NCI-H1930 (cell line): ENCODE results near the gene SH2D5.

Experiments
- DNase-seq, 2 experiments: peaks; one replicate each; lab custom pipeline; 2025; lab: John Stamatoyannopoulos, UW

Gene SH2D5

GRCh38 chr1:20732588-20733359 lies at the start of gene SH2D5:
Gene SH2D5, minus strand, starts transcription at chr1:20732703. Its CDS starts 4,659 bp downstream, at chr1:20728044.
- no peak for DNase-seq

GRCh38 chr1:20775700-20776099 lies 43.2 kb upstream of the SH2D5 start:
- no peak for DNase-seq

- DNase-seq, result no peak
Measured at GRCh38 chr1:20771780-20772179, 39.3 kb upstream of the SH2D5 start.

GRCh38 chr1:20770314-20771087 lies 38.0 kb upstream of the SH2D5 start:
- no peak for DNase-seq

- no peak for DNase-seq
Measured at GRCh38 chr1:20767271-20767670, 34.8 kb upstream of the SH2D5 start.

- DNase-seq, result no peak
Measured at GRCh38 chr1:20763417-20763816, 30.9 kb upstream of the SH2D5 start.

DNA sequence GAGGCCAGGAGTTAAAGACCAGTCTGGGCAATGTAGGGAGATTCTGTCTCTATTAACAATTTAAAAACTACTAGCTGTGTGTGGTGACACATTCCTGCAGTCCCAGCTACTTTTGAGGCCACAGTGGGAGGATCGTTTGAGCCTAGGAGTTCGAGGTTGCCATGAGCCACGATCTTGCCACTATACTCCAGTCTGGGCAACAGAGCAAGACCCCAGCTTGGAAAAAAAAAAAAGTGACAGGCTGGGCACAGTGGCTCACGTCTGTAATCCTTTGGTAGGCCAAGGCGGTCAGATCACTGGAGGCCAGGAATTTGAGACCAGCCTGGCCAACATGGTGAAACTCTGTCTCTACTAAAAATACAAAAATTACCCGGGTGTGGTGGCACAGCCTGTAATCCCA lies 27.8 kb upstream of the SH2D5 start:
- DNase-seq, result no peak

DNA sequence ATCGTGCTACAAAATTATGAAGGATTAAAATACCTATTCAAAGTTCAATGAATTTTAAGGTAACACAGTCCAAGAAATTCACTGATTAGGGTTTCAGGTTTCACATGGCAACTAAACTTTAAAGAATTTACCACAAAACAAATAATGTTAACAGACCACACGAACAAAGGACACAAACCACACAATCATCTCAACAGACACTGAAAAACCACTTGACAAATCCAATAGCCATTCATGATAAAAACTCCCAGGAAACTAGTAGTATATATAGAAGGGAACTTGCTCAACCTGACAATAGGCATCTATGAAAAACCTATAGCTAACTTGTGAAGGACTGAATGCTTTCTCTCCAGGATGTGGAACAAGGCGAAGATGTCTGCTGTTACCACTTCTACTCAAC lies 21.1 kb upstream of the SH2D5 start:
- DNase-seq, result no peak

GRCh38 chr1:20751462-20751990 lies 19.0 kb upstream of the SH2D5 start:
- DNase-seq, result no peak

DNA sequence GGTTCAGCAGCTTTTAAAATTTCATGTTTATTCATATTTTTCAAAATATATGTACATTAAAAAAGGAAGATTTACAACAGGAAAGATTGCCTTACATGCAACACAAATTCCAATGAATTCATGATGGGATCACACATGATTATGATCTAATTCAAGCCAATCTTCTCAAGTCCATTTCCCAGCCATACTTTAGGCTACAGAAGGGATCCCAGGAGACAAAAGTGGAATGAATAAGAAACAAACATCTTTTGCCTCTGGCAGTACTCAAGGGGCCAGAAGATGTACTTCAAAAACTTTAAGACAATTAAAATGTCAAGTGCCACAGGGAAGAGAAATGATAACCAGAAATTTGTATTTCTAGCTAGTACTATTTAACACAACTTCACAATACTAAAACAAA lies 10.2 kb upstream of the SH2D5 start:
- no peak for DNase-seq

- no peak for DNase-seq
Measured at GRCh38 chr1:20740781-20741180, 8.3 kb upstream of the SH2D5 start.

DNA sequence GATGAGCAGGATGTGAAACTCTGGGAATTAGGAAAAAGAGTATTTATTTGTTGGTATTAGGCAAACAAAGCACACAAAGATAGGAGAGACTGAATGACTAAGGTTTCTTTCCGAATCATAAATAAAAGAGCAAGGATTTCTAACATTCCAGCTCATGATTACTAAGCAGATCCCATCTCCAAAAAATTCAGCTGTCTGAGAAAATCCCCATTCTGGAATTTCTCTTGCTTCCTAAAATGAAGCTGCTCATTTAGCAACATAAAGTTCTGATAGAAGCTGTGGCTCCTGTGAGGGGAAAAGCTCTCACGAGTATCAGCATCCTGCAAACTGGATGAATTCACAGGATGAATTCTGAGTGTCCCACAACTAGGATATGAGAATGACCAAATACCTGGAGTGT lies 6.7 kb upstream of the SH2D5 start:
- DNase-seq, result no peak

- no peak for DNase-seq
Measured at GRCh38 chr1:20735581-20736111, 3.1 kb upstream of the SH2D5 start.

DNA sequence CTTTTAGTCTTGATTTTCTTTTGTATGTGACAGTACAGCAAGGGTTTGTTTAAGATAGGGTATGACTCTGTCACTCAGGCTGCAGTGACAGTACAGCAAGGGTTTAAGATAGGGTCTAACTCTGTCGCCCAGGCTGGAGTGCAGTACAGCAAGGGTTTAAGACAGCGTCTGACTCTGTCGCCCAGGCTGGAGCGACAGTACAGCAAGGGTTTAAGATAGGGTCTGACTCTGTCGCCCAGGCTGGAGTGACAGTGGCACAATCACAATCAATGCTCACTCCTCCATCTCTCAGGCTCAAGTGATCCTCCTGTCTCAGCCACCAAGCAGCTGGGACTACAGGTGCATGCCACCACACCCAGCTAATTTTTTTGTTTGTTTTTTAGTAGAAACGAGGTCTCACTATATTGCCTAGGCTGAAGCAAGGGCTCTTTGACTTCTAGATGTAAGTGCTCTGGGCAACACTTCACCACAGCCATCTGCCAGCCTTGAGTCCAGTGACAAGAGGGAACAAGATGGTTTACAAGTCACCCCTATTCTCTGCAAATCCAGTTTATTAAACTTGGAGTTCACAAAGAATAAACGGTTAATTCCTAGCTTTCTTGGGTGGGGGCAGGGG lies 965 bp upstream of the SH2D5 start:
- DNase-seq, result no peak

DNA sequence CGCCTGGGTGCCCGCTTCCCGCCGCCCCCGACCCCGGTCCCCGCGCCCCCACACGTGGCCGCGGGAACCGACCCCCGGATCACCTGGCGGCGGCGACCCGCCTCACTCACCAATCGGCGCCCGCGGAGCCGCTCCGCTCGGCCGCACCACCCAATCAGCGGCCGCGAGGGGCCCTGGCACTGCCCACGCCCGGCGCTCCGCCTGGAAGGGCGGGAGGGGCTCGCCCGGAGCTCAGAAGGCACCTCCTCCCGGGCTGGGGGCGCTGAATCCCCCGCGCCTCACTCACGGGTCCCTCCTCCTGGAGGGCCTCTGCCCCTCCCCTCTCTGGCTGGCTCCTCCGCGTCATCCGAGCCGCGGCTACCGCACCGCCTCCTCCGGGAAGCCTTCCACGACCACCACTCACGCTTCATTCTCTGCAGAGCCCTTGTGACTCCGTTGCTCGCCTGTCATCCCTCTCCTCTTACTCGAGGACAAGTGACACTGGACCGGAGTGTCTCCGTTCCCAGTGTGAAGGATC lies 374 bp downstream of the SH2D5 start:
- peak; percentile 64 to 67 for DNase-seq

GRCh38 chr1:20731057-20731991 lies 1.2 kb downstream of the SH2D5 start:
- DNase-seq, result no peak

GRCh38 chr1:20730690-20731056 lies 1.8 kb downstream of the SH2D5 start:
- DNase-seq, result no peak

- no peak for DNase-seq
Measured at GRCh38 chr1:20729990-20730689, 2.4 kb downstream of the SH2D5 start.

DNA sequence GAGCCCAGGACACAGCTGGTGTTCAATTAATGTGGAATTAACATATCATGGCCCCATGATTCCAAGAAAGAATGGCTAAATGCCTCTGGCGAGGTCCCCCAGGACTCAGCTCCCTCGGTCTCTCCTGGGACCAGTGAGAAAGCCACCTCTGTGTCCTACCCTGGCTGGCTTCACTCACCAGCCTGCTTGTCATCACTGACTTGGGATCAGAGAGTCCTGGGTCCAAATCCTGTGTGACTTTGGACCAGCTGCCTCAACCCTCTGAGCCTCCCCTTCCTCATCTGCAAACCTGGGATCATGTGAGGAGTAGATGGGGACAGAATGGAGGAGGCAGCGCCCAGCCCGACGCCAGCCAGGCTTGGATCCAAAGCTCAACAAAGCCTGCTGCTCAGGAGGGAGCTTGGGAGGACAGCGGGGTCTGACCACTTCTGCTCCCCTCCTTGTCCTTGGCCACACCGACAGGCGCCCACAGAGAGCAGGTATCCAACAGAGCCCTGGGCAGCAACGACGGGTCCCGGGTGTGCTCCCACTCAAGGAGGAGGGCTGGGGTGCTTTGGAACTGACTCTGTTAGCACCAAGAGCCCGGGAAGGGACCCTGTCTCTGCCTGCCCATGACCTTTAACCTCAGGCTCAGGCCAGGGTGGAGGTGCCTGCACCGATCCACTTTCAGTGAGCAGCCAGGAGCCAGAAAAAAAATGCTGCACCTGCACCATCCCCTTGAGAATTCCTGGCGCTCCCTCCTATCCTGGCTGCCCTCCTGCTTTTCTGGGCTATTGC lies 3.2 kb downstream of the SH2D5 start:
- DNase-seq, result no peak
